22Rv1 (cell line): ENCODE results near the gene PCDH15.

Experiments used
- ZFX ChIP-seq: fragments of 450-650 bp; IDR thresholded peaks from 2 replicates; pipeline ENCODE4 v1.6.1; 2017; ENCODE audit warnings: antibody characterized with exemption, borderline replicate concordance
- TF ChIP-seq, protein P1 (sequence below): fragments of 450-650 bp; IDR thresholded peaks from 2 replicates; pipeline ENCODE4 v1.5.1; 2017; ENCODE audit warnings: mild to moderate bottlenecking

DNA sequence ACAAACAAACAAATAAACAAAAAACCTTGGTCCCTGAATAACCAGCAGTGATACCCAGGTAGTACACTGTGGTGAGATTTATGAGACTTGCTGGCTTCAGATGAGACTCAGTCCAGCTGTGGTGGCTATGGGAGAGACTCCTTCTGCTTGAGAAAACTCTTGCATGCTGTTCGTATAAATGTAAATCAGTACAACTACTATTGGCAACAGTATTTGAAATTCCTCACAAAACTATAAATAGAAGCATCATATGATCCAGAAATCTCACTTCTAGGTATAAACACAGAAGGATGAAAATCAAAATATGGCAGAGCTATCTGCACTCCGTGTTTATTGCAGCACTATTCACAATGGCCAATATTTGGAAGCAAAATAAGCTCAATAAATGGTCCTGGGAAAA lies 692.1 kb downstream of the PCDH15 start:
- TF ChIP-seq, protein P1, sequence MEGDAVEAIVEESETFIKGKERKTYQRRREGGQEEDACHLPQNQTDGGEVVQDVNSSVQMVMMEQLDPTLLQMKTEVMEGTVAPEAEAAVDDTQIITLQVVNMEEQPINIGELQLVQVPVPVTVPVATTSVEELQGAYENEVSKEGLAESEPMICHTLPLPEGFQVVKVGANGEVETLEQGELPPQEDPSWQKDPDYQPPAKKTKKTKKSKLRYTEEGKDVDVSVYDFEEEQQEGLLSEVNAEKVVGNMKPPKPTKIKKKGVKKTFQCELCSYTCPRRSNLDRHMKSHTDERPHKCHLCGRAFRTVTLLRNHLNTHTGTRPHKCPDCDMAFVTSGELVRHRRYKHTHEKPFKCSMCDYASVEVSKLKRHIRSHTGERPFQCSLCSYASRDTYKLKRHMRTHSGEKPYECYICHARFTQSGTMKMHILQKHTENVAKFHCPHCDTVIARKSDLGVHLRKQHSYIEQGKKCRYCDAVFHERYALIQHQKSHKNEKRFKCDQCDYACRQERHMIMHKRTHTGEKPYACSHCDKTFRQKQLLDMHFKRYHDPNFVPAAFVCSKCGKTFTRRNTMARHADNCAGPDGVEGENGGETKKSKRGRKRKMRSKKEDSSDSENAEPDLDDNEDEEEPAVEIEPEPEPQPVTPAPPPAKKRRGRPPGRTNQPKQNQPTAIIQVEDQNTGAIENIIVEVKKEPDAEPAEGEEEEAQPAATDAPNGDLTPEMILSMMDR: no peak
- TF ChIP-seq ZFX: no peak
